ENCODE data around the gene IL5. TPM values are rescaled to one million over a fixed set of nuclear protein-coding genes. Genes with fewer than 3 reads are reported as not detected.
A peak's percentile ranks its signal among the peaks of the same experiment; 100 is the strongest.
"Not testable (repeated sequence)": the region's sequence is repeated elsewhere in the genome, so short reads cannot be mapped to it uniquely, and the experiment has no call there.

IL5 gene
- total RNA-seq, 1 donor from 2014 or later: not detected

- no peak for DNase-seq (ENCODE audit: low spot score)
Measured at GRCh38 chr5:132528866-132529634, 14.3 kb downstream of the IL5 start.

- DNase-seq (ENCODE audit: low spot score): no peak
Measured at GRCh38 chr5:132528021-132528420, 15.3 kb downstream of the IL5 start.

GRCh38 chr5:132526974-132527564 is 16.3 kb downstream of the IL5 start:
- no peak for DNase-seq (ENCODE audit: low spot score)

- no peak for DNase-seq (ENCODE audit: low spot score)
Measured at GRCh38 chr5:132526290-132526973, 16.9 kb downstream of the IL5 start.

- DNase-seq (ENCODE audit: low spot score): no peak
Measured at GRCh38 chr5:132525299-132525724, 18.0 kb downstream of the IL5 start.

- DNase-seq (ENCODE audit: low spot score): not testable (repeated sequence)
Measured at GRCh38 chr5:132524877-132525276, 18.4 kb downstream of the IL5 start.

- DNase-seq (ENCODE audit: low spot score): not testable (repeated sequence)
Measured at GRCh38 chr5:132522067-132522466, 21.3 kb downstream of the IL5 start.

GRCh38 chr5:132513618-132514336 is 29.5 kb downstream of the IL5 start:
- not testable (repeated sequence) for DNase-seq (ENCODE audit: low spot score)

- DNase-seq (ENCODE audit: low spot score): no peak
Measured at GRCh38 chr5:132510076-132510475, 33.2 kb downstream of the IL5 start.

GRCh38 chr5:132506094-132506692 is 37.1 kb downstream of the IL5 start:
- no peak for DNase-seq (ENCODE audit: low spot score)

GRCh38 chr5:132505641-132506040 is 37.7 kb downstream of the IL5 start:
- no peak for DNase-seq (ENCODE audit: low spot score)

- DNase-seq (ENCODE audit: low spot score): no peak
Measured at GRCh38 chr5:132504746-132505145, 38.6 kb downstream of the IL5 start.

GRCh38 chr5:132503244-132503643 is 40.1 kb downstream of the IL5 start:
- DNase-seq (ENCODE audit: low spot score): no peak

- DNase-seq (ENCODE audit: low spot score): no peak
Measured at GRCh38 chr5:132501961-132502931, 41.1 kb downstream of the IL5 start.

GRCh38 chr5:132501629-132501956 is 41.7 kb downstream of the IL5 start:
- DNase-seq (ENCODE audit: low spot score): no peak

- DNase-seq (ENCODE audit: low spot score): no peak
Measured at GRCh38 chr5:132500931-132501628, 42.2 kb downstream of the IL5 start.

GRCh38 chr5:132500244-132500930 is 42.9 kb downstream of the IL5 start:
- no peak for DNase-seq (ENCODE audit: low spot score)

- peak; percentile 41 for DNase-seq (ENCODE audit: low spot score)
Measured at GRCh38 chr5:132499440-132500243, 43.7 kb downstream of the IL5 start.

All from ureter (tissue), 1 donor.